LNCAP (cell line): ENCODE results near the gene PPM1E.

Source experiments
- TF ChIP-seq, protein P1 (sequence below): fragments of 450-650 bp; IDR thresholded peaks from 2 replicates; pipeline ENCODE4 v1.5.1; 2017; ENCODE audit warnings: mild to moderate bottlenecking

Gene PPM1E

DNA sequence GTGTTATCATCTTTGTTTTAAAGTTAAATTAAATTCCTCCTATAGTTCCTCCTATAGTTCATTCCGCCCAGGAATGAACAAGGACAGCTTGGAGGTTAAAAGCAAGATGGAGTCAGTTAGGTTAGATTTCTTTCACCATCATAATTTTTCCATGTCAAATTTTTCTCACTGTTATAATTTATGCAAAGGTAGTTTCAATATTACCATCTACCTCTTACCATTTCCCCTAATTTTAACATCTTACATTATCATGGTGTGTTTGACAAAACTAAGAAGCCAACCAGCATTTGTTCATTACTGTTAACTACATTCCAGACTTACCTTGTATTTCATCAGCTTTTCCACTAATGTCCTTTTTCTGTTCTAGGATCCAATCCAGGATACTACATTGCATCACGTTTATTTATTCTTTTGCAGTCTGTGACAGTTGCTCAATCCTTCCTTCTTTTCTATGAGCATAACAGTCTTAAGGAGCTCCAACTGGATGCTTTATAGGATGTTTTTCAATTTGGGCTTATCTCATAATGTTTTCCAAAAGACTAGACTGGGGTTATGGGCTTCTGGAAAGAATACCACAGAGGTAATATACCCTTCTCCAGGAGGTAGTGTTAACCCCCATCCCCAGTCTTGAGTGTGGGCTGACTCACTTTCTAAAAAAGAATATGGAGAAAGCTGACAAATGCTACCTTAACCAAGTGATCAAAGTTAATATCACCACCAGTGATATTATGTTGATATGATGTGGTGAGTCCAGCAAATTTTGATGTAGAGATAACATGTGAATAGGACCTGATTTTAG lies 158.5 kb downstream of the PPM1E start:
- TF ChIP-seq, protein P1, sequence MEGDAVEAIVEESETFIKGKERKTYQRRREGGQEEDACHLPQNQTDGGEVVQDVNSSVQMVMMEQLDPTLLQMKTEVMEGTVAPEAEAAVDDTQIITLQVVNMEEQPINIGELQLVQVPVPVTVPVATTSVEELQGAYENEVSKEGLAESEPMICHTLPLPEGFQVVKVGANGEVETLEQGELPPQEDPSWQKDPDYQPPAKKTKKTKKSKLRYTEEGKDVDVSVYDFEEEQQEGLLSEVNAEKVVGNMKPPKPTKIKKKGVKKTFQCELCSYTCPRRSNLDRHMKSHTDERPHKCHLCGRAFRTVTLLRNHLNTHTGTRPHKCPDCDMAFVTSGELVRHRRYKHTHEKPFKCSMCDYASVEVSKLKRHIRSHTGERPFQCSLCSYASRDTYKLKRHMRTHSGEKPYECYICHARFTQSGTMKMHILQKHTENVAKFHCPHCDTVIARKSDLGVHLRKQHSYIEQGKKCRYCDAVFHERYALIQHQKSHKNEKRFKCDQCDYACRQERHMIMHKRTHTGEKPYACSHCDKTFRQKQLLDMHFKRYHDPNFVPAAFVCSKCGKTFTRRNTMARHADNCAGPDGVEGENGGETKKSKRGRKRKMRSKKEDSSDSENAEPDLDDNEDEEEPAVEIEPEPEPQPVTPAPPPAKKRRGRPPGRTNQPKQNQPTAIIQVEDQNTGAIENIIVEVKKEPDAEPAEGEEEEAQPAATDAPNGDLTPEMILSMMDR, result no peak

DNA sequence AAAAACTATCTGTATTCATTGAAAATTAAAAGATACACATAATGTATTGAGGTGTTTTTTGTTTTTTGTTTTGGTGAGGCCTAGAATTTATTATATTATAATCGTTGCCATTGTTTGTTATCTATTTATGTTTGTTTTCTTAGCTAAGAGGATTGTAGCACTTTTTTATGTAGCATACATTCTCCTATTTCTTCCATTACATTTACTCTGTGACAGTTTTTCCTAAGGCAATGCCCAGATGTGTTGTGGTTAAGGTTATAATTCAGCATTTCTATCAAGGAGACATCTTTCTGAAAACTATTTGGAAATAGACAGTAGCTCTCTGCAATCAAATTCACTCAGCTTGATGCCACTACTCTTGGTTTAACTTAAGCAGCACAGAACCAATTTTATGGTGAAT lies 161.6 kb downstream of the PPM1E start:
- TF ChIP-seq, protein P1, result no peak

DNA sequence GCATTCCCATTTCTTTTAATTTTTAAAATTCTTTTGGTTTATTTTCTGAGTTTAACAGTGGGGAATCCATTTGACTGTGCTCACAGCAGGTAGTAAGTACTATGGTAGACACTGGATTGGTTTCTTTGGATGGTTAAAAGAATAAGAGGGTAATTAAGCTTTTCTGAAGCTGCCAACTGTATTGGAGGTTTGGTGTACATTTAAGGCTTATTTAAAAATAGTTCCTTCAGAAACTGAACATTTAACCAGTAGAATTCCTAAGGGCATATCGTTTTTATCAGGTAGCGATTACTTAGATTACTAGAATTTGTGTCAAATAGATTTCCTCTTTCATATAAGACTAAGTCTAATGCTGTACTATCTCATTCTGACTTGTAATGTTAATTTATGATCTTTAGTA lies 162.4 kb downstream of the PPM1E start:
- TF ChIP-seq, protein P1, result no peak

DNA sequence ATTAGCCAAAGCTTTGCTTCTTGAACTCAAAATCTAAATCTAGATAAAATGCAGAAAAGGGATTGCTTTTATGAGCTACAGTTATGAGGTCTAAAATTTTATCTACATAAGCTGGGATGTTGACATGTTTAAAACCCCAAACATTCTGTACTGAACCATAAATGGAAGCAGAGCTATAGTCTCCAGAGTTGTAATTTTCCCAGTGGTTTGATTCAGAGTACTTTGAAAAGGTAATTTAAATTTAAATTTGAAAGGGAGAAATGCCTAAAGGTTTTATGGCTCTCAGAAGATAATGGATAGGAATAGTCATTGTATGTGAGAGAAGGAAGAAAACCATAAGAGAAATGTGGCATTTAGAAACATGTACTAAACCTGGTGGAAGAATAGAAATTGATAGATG lies 163.2 kb downstream of the PPM1E start:
- TF ChIP-seq, protein P1, result no peak

DNA sequence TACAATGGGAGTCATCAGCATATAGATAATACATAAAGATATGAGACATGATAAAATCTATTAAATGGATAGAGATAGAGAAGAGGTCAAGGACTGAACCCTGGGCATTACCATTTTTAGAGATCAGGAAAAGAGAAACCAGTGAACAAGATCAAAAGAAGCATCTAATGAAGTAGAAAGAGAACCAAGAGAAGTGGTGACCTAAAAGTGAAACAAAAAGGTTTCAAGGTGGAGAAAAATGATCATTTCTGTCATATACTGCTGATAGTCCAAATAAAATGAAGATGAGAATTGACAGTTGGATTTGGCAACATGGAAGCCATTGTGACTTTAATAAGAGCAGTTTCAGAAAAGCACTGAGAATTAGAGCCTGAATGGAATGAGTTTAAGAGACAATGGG lies 165.1 kb downstream of the PPM1E start:
- TF ChIP-seq, protein P1, result no peak

DNA sequence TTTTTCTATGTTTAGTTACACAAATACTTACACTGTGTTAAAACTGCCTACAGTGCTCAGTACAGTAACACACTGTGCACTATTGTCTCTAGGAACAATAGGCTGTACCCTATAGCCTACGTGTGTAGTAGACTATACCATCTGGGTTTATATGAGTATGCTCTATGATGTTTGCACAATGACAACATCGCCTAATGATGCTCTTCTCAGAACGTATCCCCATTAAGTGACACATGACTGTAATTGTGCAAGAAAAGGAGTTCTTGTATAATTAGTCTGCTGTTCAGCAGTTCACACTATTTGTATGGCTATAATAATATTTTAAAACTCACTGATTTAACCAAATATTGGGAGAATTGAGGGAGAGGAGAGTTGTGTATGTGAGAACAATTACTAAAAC lies 177.3 kb downstream of the PPM1E start:
- TF ChIP-seq, protein P1, result no peak

DNA sequence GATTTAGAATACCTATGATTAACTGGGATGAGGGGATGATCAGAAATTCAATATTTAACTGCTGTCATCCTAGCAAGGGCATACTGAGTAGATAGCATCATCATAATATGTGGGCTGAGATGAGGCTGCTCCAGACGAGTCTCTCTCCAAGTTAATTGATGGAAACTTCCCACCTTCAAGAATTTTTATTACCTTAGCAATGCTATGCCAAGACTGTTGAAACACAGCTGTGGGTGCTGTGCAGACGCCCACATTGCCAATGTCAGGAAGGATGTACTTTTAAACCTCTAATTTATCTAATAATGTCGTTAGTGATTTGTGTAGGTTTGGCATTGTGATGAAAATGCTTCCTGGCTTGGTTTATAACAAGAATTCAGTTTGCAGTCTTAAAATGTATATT lies 180.6 kb downstream of the PPM1E start:
- TF ChIP-seq, protein P1, result no peak

DNA sequence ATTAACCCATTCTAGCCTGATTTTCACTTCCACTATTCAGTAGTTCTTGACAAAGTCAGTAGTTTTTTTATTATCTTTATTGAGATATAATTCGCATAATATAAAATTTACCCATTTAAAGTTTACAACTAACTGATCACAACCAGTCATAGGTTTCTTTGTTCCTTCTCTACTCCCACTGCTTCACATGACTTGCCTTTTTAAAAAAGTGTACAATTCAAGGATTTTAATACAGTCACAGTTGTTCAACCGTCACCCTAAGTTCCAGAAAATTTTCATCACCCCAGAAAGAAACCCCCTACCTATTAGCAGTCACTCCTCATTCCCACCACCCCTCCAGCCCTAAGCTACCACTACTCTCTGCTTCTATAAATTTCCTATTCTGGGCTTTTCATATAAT lies 188.5 kb downstream of the PPM1E start:
- TF ChIP-seq, protein P1, result no peak
